Neural cell (in vitro differentiated cells): ENCODE results near the gene CTDP1.

Source experiments
- EZH2 ChIP-seq: fragments of 200-600, 300-800 bp; shearing (Covaris generic), sonication (generic); IDR thresholded peaks from 2 replicates; pipeline ENCODE4 v1.6.1; 2014; ENCODE audit warnings: antibody characterized with exemption, low read length, borderline replicate concordance, mild to moderate bottlenecking; ENCODE audit not compliant: insufficient read depth, poor library complexity, severe bottlenecking
- POLR2AphosphoS5 ChIP-seq: IDR thresholded peaks from 2 replicates; pipeline ENCODE4 v1.6.1; 2012
- RAD21 ChIP-seq: fragments of 450-650 bp; conservative IDR thresholded peaks from 2 replicates; pipeline ENCODE4 v1.6.1; 2014; ENCODE audit warnings: antibody characterized with exemption, mild to moderate bottlenecking, moderate library complexity
- TF ChIP-seq, protein P1 (sequence below): fragments of 450-650 bp; IDR thresholded peaks from 2 replicates; pipeline ENCODE4 v1.5.1; 2014; ENCODE audit warnings: antibody characterized with exemption, mild to moderate bottlenecking, moderate library complexity; ENCODE audit not compliant: poor library complexity, severe bottlenecking
- TF ChIP-seq, protein P2 (sequence below): IDR thresholded peaks from 2 replicates; pipeline ENCODE4 v1.6.1; 2012; ENCODE audit warnings: borderline replicate concordance

GRCh38 chr18:79668203-79668602 is 11.4 kb upstream of the CTDP1 start:
- TF ChIP-seq, protein P1, sequence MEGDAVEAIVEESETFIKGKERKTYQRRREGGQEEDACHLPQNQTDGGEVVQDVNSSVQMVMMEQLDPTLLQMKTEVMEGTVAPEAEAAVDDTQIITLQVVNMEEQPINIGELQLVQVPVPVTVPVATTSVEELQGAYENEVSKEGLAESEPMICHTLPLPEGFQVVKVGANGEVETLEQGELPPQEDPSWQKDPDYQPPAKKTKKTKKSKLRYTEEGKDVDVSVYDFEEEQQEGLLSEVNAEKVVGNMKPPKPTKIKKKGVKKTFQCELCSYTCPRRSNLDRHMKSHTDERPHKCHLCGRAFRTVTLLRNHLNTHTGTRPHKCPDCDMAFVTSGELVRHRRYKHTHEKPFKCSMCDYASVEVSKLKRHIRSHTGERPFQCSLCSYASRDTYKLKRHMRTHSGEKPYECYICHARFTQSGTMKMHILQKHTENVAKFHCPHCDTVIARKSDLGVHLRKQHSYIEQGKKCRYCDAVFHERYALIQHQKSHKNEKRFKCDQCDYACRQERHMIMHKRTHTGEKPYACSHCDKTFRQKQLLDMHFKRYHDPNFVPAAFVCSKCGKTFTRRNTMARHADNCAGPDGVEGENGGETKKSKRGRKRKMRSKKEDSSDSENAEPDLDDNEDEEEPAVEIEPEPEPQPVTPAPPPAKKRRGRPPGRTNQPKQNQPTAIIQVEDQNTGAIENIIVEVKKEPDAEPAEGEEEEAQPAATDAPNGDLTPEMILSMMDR = no peak
- TF ChIP-seq POLR2AphosphoS5 = no peak
- TF ChIP-seq RAD21 = no peak
- TF ChIP-seq EZH2 = no peak
- TF ChIP-seq, protein P2, sequence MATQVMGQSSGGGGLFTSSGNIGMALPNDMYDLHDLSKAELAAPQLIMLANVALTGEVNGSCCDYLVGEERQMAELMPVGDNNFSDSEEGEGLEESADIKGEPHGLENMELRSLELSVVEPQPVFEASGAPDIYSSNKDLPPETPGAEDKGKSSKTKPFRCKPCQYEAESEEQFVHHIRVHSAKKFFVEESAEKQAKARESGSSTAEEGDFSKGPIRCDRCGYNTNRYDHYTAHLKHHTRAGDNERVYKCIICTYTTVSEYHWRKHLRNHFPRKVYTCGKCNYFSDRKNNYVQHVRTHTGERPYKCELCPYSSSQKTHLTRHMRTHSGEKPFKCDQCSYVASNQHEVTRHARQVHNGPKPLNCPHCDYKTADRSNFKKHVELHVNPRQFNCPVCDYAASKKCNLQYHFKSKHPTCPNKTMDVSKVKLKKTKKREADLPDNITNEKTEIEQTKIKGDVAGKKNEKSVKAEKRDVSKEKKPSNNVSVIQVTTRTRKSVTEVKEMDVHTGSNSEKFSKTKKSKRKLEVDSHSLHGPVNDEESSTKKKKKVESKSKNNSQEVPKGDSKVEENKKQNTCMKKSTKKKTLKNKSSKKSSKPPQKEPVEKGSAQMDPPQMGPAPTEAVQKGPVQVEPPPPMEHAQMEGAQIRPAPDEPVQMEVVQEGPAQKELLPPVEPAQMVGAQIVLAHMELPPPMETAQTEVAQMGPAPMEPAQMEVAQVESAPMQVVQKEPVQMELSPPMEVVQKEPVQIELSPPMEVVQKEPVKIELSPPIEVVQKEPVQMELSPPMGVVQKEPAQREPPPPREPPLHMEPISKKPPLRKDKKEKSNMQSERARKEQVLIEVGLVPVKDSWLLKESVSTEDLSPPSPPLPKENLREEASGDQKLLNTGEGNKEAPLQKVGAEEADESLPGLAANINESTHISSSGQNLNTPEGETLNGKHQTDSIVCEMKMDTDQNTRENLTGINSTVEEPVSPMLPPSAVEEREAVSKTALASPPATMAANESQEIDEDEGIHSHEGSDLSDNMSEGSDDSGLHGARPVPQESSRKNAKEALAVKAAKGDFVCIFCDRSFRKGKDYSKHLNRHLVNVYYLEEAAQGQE = no peak
